NOMO-1 treated with DMSO at 0.1 percent for 48 hours (cell line): ENCODE data around the gene LZTFL1.

Experiments used
- DNase-seq: peaks from one replicate; lab custom pipeline; 2025; ENCODE audit not compliant: unreplicated experiment; lab: John Stamatoyannopoulos, UW

Gene LZTFL1

DNA sequence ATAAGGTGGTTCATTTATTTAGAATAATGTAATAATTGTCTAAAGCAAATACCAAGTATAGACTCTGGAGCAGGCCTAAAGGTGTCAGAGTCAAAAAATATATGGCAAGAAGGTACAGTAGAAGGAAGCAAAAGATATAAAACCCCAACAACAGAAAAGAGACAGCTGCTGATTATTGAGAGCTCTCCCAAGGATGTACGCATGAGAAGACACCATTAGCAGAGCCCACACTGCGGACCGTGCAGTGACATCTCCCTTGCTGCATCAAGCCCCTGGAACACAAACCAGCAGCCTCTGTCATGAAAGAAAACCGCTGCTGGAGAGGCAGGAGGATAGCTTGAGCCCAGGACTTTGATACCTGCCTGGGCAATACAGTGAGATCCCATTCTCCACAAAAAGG, 27.6 kb downstream of the LZTFL1 start:
- no peak for DNase-seq

DNA sequence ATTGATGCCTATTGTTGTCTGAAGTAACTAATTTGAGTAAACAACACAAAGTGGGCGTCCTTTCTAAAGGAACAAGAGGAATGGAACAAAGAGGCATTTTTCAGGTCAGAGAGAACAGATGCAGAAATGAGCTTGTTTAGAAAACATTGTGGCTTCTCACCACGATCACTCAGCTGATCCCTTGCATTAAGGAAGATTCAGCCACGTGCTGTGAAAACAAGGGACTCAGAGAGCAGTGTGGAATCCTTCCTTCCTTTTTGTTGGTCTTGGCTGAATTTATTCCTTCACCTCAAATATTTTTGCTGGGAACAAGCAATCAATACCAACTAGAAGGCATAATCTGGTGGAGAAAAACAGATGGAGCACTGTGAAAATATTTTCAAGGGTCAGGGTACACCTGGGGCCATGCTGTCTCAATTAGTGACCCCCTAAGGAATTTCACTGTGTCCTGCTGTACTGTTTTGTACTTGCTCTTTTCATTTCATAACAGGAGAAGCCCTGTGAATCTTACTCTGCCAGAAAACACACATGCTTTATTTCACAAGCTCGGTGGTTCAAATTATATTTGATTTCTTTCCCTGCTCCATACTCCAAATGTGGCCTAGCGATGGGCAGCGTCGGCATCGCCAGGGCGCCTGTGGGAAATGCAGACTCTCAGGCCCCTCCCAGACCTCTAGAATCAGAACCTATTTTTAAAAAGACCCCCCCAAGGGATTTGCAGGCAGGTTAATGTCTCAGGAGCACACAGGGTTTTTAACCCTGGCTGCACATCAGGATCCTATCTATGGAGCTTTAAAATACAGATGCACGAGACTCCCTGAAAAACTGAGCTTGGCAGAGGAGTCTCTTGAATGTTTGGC, 34.0 kb downstream of the LZTFL1 start:
- DNase-seq, result no peak

DNA sequence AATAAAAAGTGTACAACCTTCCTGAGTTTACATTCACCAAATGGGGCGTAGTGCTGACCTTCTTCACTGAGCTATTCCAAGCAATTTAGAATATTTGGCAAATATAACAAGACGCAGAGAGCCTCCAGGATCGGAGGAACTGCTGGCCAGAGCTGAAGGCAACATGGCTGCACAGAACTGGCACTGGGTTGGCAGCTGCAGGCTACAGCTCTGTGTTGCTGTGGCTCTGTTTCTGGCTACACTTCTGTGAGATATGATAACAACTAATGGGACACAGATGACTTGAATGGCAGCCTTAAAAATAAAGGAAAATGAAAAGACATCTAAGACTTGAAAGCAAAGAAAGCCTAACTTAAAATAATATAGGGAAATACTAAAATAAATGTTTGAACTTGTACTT, 34.8 kb downstream of the LZTFL1 start:
- DNase-seq, result no peak

DNA sequence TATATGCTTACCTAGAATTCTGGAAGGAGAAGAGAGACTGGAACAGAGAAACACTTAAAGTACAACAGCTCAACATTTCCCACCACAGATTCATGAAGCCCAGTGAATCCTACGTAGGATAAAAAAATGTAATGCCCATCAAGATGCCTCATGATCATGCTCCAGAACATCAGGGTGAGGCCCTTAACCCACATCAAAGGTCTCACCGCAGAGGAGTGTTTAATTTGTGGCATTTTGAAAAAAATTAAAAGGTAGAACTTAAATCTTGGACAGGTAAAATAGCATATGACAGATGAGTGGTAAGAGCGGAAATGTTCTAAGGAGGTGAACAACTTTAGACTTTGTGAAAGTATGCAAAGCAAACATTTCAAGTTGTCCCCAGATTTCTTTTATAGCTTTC, 35.8 kb downstream of the LZTFL1 start:
- DNase-seq, result no peak

DNA sequence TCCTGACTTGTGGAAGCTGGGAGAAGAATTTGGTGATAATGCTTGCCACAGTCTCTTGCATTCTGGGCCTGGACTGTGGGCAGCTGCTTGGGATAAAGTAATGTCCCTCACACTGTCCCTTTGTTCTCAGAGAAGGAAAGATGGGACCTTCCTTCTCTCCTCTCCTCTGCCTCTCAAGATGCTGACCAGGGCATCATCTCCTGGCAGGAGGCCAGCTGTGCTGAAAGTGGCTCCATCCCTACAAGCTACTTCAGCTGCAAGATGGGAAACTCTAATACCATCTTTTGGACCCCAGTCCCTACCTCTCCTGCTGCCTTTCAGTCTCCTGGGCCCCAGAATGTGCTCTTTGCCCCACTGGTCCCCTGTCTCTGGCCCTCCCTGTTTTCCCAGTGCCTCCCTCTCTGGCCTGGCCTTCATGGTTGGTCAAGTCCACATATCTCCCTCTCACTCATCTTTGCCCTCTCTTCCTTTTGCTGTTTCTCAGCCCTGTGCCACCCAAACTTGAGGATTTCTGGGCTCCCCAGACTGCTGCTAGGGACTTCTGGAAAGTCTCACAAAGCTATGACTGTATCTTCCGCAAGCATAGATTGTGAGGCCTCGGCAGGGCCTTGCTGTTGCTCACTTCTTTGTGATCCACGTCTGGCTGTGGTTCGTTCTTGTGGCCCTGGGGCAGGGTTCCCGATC, 38.5 kb downstream of the LZTFL1 start:
- DNase-seq, result no peak

DNA sequence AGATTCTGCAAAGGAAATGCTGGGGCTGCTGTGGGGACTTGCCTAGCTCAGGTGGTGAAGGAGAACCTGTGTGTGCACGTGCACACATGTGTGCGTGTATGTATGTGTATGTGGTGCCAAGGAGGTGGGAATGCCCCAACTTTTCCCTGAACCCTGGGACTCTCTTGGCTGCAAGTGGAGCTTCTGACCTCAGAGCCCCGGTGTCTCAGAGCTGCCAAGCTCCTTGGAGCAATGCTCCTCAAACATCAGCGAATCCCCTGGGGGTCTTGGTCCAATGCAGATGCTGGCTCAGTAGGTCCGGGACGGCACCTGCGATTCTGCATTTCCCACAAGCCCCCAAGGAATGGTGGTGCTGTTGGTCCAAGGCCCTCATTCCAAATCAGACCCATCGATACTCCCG, 39.8 kb downstream of the LZTFL1 start:
- DNase-seq, result no peak

DNA sequence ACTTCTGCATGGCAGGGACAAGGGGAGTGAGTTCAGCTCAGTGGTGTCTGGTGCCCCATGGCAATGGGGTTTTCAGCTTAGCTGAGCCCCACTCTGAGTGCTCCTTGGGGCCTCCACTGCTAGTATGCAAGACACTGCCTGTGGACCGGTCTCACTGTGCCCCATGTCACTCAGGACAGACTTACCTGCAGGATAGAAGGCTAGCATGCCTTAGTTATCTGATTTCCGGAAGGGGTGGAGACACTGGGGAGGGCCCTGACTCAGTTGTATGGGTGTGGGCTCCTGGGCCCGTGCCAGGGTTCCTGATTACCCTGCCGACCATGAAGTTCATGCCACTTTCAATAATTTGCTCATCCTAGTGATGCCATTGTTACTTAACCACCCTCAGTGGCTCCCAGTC, 41.3 kb downstream of the LZTFL1 start:
- DNase-seq, result no peak

DNA sequence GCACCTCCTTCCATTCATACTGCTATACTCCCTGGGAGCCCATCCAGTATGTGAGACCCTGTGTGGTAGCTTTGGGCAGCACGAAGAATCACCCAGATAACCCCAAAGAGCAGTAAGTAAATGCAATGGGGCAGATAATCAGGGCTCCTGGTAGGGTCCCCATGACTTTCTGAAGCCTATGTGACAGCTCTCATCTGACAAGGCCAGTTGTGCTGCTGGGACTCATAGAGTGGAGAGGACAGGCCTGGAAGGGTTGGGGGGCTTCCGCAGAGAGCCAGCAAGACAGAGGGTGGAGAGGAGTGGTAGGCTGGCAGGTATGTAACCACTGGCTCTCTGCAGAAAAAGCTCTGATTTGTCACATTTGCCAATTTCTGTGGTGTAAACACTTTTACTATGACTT, 42.3 kb downstream of the LZTFL1 start:
- no peak for DNase-seq

DNA sequence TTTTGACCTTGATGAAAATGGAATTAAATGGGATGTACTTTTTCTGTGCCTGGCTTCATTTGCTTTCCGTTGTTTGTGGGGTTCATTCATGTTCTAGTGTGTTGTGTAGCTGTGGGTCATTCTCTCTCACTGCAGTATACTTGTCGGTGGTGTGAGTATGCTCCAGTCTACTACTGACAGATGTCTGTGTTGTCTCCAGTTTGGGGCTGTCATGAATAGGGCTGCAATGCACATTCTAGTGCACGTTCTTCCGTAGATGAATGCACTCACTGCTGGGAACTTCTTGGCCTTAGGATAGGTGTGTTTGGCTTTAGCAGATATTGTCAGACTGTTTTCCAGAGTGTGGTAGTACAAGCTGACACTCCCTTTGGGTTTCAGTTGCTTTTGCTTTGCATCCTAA, 43.9 kb downstream of the LZTFL1 start:
- DNase-seq, result no peak

DNA sequence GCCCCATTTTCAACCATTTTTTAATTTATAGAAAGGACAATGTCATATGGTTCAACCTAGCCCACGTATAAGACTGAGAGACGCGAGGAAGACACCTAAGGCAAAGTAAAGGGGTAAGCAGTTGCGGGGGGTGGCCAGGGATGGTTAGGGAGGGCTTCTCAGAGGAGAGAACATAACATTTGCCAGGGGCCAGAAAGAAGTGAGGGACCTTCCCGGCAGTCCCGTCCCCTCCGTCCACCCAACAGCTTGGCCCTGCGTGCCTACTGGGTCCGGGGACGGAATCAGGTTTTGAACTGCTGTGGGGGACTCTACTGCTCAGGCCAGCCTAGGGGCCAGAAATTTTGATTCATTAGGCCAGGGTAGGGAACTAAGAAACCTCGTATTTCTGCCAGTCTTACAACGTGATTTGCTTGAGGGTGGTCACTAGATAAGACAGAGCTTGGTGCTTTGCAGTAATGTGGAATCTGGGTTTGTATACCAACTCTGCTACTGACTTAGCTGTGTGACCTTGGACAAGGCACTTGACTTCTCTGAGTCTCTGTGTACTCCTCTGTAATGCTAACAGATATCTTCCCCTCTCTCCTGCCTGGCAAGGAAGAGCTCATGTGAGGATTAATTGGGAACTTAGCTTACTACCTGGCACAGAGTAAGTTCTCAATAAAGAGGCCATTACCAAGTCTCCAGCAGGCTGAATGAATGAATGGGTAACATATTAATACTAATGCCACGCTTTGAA, 44.8 kb downstream of the LZTFL1 start:
- no peak for DNase-seq

DNA sequence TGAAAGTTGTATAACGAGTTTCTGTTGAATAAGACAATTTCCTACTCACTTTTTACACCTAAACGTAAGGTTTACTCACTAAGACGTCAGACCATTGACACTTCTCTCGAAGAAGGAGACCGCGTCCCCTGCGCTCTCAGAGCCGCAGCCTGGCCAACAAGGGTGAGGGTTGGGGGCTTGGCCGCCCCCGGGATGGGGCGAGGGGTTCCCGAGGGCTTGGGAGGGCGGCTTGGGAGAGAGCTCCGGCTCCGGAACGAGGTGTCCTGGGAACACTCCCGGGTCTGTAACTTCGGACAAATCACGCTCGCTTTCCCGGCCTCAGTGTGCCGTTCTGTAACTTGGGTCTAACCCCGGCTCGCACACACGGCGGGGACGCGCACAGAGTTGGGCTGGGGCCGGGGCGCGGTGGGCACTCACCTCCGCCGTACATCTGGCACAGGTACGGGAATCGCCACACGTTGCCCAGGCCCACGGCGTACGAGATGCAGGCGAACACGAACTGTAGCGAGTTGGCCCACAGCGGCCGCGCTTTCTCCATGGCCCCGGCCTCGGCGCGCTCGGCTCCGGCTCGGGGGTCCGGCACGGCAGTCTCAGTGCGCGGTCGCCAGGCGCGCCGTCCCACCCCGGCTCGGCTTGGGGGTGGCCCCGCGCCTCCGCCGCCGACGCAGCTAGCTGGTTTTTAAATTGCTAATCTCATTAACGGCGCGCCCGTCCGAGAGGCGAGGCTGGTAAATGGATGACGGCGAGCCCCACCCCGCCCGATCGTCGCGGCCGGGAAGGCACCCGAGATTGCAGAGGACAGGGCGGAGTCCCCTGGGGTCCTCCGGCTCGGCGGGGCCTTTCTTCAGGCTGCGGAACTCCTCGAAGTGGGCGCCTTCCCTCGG, 45.8 kb downstream of the LZTFL1 start, which contains the start of gene SLC6A20:
SLC6A20 (minus strand) TSS at position 655 of the 884 bp plus-strand sequence; CDS start at position 538, 117 bp downstream.
- no peak for DNase-seq

DNA sequence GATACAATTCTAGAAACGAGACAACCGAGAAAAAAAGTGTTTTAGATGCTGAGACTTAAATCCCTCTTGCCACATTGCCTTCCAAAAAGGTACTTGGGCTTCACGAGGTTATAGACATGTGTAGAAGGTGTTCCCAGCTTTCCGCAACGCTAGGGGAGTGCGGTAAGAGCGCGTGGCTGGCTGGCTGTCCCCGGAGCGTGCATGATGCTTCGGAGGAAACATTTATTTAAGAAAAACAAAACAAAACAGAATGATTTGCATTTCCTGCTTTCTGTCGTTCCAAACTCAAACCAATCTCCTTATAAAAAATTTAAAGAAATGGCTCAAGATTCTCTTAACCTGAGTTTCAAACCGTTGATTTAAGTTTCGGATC, 46.4 kb downstream of the LZTFL1 start:
- no peak for DNase-seq

DNA sequence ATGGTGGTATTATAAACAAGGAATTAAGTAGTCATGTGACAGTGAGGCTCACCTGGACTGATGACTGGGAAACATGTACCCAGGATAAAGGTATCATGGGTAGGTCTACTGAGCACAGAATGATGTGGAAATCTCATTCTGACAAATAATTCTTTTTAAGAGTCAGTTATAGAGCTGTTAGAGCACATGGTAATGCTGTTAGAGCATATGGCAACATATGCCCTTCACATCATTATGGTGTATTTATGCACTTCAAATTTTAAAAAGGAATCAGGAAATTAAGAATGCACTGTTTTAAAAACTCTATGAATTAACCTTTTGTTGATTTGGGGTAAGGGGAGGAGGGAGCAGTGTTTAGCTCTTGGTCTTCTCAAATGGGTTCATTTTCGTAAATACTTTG, 47.3 kb downstream of the LZTFL1 start:
- DNase-seq, result no peak

DNA sequence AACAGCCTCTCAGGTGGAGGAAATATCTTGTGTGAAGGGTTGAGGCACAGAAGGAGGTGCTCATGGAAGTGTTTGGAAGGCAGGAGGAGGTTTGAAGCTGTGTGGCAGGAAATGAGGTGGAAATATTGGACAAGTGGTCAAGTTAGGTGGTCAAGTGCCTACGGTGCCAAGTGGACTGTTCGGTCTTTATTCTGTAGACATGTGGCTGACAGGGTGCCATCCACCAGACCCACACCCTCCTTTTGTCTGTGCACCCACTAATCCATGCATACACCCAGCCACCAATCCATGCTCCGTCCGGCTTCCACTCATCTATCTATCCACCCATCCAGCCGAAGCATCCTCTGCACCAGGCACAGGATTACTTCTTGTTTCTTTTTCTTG, 47.8 kb downstream of the LZTFL1 start:
- no peak for DNase-seq

DNA sequence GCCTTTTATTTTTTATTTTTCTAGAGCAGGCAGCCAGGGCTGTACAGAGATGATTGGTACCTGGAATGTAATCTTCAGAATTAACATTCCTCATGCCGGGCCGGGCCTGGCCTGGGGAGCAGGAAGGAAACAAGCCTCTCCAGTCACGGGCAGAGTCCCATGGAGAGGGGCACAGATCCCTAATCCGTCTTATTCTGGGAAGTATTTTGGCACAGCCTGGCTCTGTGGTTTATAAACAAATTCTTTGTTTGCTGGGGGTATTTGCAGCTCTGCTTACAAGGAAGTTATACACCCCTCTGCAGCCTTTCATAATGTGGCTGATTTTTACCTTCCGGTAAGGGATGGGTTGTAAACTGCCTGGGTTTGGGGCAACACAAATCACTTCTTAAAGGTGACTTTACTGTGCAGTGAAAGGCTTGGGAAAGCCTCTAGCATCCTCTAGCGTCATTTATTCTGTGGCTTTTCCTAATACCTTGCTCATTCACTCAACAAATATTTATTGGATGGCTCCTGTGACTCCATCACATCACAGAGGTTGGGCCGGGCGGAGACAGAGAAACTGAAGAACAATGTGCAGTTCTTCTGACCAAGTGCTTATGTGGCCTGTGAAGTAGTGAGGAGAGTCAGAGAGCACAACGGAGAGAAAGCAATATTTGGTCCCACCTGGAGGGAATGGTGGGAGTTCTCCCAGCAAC, 48.3 kb downstream of the LZTFL1 start:
- no peak for DNase-seq

DNA sequence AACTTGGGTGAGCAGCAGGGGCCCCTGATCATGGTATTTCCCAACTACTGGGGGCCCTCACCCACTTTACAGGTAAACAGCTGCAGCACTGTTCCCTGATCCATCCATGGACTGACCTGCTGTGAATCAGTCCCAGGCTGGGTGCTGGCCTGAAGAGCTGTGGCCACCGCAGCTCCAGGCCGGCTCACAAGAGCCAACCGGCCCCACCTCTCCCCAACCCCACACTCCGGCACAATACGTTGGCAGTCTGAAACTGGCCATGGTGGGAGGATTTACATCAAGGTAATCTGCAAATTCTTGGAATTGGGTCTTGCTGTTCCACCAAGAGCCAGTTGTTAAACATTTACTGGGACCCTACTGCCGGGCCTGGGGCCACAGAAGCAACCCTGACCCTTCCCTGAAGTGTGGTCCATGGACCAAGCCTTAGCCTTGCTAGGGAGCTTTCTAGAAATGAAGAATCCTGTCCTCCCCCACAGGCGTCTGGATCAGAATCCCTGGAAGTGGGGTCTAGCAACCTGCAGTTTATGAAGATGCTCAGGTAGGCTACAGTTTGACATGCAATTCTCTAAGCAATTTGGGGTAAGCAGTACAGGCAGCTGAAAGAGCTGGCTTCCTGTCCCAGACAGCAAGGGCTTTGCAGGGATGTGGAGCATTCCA, 49.3 kb downstream of the LZTFL1 start:
- DNase-seq, result no peak

DNA sequence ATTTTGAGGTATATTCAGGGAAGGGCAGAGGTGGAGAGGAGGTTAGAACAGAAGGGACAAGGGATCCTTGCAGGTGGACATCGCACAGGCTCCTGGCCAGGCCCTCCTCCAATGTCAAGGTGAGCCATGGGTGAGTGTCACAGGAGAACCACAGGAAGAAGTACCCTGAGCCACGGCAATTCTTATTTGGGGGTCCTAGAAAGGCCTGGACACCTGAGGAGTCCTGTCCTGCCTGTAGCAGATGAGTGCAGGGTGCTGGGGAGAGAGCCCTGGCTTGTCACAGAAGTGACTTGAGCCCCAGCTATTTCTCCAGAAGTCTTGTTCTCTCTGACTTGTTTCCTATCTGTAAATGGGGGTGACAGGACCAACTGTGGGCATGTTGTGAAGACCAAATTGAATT, 49.9 kb downstream of the LZTFL1 start:
- DNase-seq, result no peak

DNA sequence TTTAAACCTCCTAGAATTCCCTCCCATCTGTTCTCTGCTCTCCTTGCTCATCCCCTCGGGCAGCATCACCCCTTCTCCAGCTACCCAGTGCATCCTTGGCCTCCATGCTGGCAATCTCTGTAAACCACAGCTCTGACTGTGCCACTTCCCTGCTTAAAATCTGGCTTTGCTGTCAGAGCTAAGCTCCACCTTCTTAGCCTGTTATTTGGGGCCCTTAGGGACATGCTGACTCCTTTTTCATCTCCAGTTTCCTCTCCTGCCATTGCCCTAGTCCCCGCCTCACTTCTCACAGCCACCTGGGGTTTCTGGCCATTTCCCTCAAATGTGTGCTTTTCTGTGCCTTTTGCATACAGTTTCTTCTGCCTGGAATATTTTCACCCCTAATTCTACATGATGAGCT, 51.3 kb downstream of the LZTFL1 start:
- DNase-seq, result no peak

DNA sequence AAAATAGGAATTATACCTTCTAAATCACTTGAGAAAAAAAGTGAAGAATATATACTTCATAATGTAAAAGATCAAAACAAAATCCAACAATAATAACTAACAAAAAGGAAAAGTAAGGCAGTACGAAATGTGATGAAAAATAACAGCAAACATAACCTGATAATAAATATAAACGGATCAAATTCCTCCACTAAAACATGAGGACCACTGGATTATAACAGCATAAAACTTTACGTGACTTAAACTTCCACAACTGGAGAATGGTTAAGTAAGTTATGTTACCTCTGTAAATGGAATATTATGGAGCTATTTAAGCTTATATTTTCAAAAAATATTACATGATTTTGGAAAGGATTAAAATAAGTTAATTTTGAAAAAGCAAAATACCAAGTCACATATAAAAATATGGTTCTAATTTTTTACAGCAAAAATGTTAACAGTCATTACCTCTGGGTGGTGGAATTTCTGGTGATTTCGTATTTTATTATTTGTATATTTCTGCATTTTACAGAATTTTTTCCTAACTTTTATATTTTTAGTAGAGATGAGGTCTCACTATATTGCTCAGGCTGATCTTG, 52.6 kb downstream of the LZTFL1 start:
- no peak for DNase-seq
